Activated CD4-positive, alpha-beta T cell treated with anti-CD3 and anti-CD28 coated beads, Interleukin-2, amount 10 ng/mL, durations not matched to agents 24 days and 14 days (primary cell): ENCODE measurements around the gene PARPBP. TPM values are rescaled to one million over a fixed set of nuclear protein-coding genes. Genes with fewer than 3 reads are reported as not detected.
"Not testable (repeated sequence)": the region's sequence is repeated elsewhere in the genome, so short reads cannot be mapped to it uniquely, and the experiment has no call there.

Experiments
- DNase-seq: peaks from one replicate; pipeline ENCODE4 v3.0.0; 2022
- H3K27ac Mint-ChIP-seq: one replicate; pipeline ENCODE4 v1.8.0; 2022; ENCODE audit warnings: mild to moderate bottlenecking, mixed read lengths
- H3K27me3 Mint-ChIP-seq: one replicate; pipeline ENCODE4 v1.8.0; 2022; ENCODE audit warnings: mixed read lengths
- H3K36me3 Mint-ChIP-seq: one replicate; pipeline ENCODE4 v1.8.0; 2022; ENCODE audit warnings: low read depth, mild to moderate bottlenecking, mixed read lengths
- H3K4me1 Mint-ChIP-seq: one replicate; pipeline ENCODE4 v1.8.0; 2021; ENCODE audit warnings: mixed read lengths
- H3K4me3 Mint-ChIP-seq: one replicate; pipeline ENCODE4 v1.8.0; 2022; ENCODE audit warnings: mild to moderate bottlenecking, moderate library complexity, mixed read lengths
- H3K9me3 Mint-ChIP-seq: one replicate; pipeline ENCODE4 v1.8.0; 2021; ENCODE audit warnings: mixed read lengths
- intact Hi-C: fragments of 100-400 bp; cut with micrococcal nuclease; formaldehyde crosslinking; loops from one replicate; pipeline ENCODE4 v1.15.1; 2023
- total RNA-seq: library from RNA; stranded (reverse); gene quantifications from 2 replicates; pipeline ENCODE4 v1.2.3, GENCODE V29; 2022

Gene PARPBP
- total RNA-seq, 1 donor from 2014 or later: 22.9 TPM

- Mint-ChIP-seq H3K4me3 (peak overlapping the region; percentile 96), H3K36me3 (peaks cover 33% of the 10 kb centered on the region), H3K27me3 (no peaks in the 10 kb centered on the region), H3K27ac (peak overlapping the region; percentile 94), H3K9me3 (no peaks in the 10 kb centered on the region), H3K4me1 (peaks cover 36% of the 10 kb centered on the region)
- no peak for DNase-seq
- intact Hi-C loops: loop anchor here (1.0 to 5.0 kb wide), 4 partner anchors 47 to 364 kb away; partner anchors contain the start of gene PMCH
Observed at GRCh38 chr12:102120564-102120873, 536 bp downstream of the PARPBP start.

DNA sequence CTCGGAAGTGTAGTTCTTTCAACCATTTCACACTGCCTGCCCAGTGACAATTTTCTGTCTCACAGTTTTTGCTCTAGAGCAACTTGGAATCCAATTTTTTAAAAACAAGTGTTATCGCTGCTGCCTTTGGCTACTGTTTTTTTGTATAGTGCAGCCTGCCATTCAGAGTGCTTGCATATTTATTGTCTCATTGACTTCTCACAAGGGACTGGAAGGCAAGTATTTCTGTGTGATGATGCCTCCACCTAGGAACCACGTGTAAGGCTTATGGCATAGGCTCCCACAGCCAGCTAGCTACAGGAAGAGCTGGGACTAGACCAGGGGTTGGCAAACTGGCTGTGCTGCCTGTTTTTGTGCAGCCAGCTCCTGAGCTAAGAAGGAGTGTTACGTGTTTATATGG is 903 bp downstream of the PARPBP start:
- intact Hi-C loops: loop anchor here (1.0 to 5.0 kb wide), 4 partner anchors 46 to 363 kb away; partner anchors contain the start of gene PMCH
- H3K4me3 Mint-ChIP-seq: peak overlapping the region; percentile 96
- H3K4me1 Mint-ChIP-seq: peaks cover 40% of the 10 kb centered on the region
- H3K27me3 Mint-ChIP-seq: no peaks in the 10 kb centered on the region
- H3K36me3 Mint-ChIP-seq: peaks cover 35% of the 10 kb centered on the region
- H3K9me3 Mint-ChIP-seq: no peaks in the 10 kb centered on the region
- peak overlapping the region; percentile 94 for H3K27ac Mint-ChIP-seq
- peak; percentile 68 for DNase-seq

DNA sequence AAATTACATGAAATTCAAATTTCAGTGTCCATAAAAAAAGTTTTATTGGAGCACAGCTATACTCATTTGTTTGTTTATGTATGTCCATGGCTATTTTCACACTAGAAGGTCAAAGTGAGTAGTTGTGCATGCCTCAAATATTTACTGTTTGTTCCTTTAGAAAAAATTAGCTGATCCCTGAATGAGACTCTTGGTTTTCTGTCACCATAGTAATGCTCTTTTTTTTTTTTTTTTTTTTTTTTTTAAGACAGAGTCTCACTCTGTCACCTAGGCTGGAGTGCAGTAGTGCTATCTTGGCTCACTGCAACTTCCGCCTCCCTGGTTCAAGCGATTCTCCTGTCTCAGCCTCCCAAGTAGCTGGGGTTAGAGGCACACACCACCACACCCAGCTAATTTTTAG is 1.3 kb downstream of the PARPBP start:
- H3K27me3 Mint-ChIP-seq, DNase-seq, H3K9me3 Mint-ChIP-seq: not testable (repeated sequence)
- Mint-ChIP-seq H3K4me3 (peak overlapping the region; percentile 96), H3K36me3 (peaks cover 35% of the 10 kb centered on the region), H3K4me1 (peaks cover 45% of the 10 kb centered on the region), H3K27ac (peak overlapping the region; percentile 94)
- intact Hi-C loops: loop anchor here (2.0 to 5.0 kb wide), 2 partner anchors 46 to 75 kb away; partner anchors contain the start of gene PMCH

- H3K9me3 Mint-ChIP-seq: peaks cover 16% of the 10 kb centered on the region
- H3K4me1 Mint-ChIP-seq, intact Hi-C loops, H3K27me3 Mint-ChIP-seq, H3K27ac Mint-ChIP-seq, DNase-seq, H3K4me3 Mint-ChIP-seq: not testable (repeated sequence)
- H3K36me3 Mint-ChIP-seq: peaks cover 69% of the 10 kb centered on the region
Observed at GRCh38 chr12:102130720-102131119, 10.7 kb downstream of the PARPBP start.

GRCh38 chr12:102131442-102131841 is 11.5 kb downstream of the PARPBP start:
- not testable (repeated sequence) for H3K27ac Mint-ChIP-seq

DNA sequence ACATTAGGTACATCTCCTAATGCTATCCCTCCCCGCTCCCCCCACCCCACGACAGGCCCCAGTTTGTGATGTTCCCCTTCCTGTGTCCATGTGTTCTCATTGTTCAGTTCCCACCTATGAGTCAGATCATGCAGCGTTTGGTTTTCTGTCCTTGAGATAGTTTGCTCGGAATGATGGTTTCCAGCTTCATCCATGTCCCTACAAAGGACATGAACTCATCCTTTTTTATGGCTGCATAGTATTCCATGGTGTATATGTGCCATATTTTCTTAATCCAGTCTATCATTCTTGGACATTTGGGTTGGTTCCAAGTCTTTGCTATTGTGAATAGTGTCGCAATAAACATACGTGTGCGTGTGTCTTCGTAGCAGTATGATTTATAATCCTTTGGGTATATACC is 17.6 kb downstream of the PARPBP start:
- H3K4me3 Mint-ChIP-seq, intact Hi-C loops, DNase-seq, H3K27ac Mint-ChIP-seq, H3K27me3 Mint-ChIP-seq: not testable (repeated sequence)
- Mint-ChIP-seq H3K4me1 (peaks cover 16% of the 10 kb centered on the region), H3K9me3 (peaks cover 11% of the 10 kb centered on the region), H3K36me3 (peaks cover 69% of the 10 kb centered on the region)

More at GRCh38 chr12:102131442-102131841, 11.5 kb downstream of the PARPBP start:
- Mint-ChIP-seq H3K9me3 (peaks cover 16% of the 10 kb centered on the region), H3K36me3 (peaks cover 67% of the 10 kb centered on the region)
- H3K4me3 Mint-ChIP-seq, H3K4me1 Mint-ChIP-seq, intact Hi-C loops, H3K27me3 Mint-ChIP-seq, DNase-seq: not testable (repeated sequence)

GRCh38 chr12:102142866-102143373 is 22.9 kb downstream of the PARPBP start:
- H3K27me3 Mint-ChIP-seq, H3K27ac Mint-ChIP-seq, H3K4me3 Mint-ChIP-seq, intact Hi-C loops, H3K9me3 Mint-ChIP-seq: not testable (repeated sequence)
- H3K4me1 Mint-ChIP-seq: peaks cover 21% of the 10 kb centered on the region
- H3K36me3 Mint-ChIP-seq: peaks cover 58% of the 10 kb centered on the region
- DNase-seq: peak; percentile 72

- no peaks in the 10 kb centered on the region for H3K27me3 Mint-ChIP-seq
- peaks cover 47% of the 10 kb centered on the region for H3K36me3 Mint-ChIP-seq
Observed at GRCh38 chr12:102144221-102144620, 24.2 kb downstream of the PARPBP start.

DNA sequence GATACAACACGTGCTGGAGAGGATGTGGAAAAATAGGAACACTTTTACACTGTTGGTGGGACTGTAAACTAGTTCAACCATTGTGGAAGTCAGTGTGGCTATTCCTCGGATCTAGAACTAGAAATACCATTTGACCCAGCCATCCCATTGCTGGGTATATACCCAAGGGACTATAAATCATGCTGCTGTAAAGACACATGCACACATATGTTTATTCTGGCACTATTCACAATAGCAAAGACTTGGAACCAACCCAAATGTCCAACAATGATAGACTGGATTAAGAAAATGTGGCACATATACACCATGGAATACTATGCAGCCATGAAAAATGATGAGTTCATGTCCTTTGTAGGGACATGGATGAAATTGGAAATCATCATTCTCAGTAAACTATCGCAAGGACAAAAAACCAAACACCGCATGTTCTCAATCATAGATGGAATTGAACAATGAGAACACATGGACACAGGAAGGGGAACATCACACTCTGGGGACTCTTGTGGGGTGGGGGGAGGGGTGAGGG is 27.1 kb downstream of the PARPBP start:
- intact Hi-C loops, H3K27me3 Mint-ChIP-seq, H3K4me3 Mint-ChIP-seq, H3K27ac Mint-ChIP-seq, H3K9me3 Mint-ChIP-seq, DNase-seq: not testable (repeated sequence)
- H3K4me1 Mint-ChIP-seq: peaks cover 10% of the 10 kb centered on the region
- peaks cover 38% of the 10 kb centered on the region for H3K36me3 Mint-ChIP-seq

More at GRCh38 chr12:102144221-102144620, 24.2 kb downstream of the PARPBP start:
- DNase-seq: no peak
- Mint-ChIP-seq H3K9me3 (peaks cover 6% of the 10 kb centered on the region), H3K4me1 (peaks cover 21% of the 10 kb centered on the region), H3K27ac (no peak overlapping the region), H3K4me3 (no peak overlapping the region)
- intact Hi-C loops: no loop called here

GRCh38 chr12:102155206-102155605 is 35.2 kb downstream of the PARPBP start:
- peaks cover 33% of the 10 kb centered on the region for H3K36me3 Mint-ChIP-seq
- H3K27ac Mint-ChIP-seq, H3K4me3 Mint-ChIP-seq, H3K9me3 Mint-ChIP-seq, DNase-seq, H3K4me1 Mint-ChIP-seq, intact Hi-C loops, H3K27me3 Mint-ChIP-seq: not testable (repeated sequence)

DNA sequence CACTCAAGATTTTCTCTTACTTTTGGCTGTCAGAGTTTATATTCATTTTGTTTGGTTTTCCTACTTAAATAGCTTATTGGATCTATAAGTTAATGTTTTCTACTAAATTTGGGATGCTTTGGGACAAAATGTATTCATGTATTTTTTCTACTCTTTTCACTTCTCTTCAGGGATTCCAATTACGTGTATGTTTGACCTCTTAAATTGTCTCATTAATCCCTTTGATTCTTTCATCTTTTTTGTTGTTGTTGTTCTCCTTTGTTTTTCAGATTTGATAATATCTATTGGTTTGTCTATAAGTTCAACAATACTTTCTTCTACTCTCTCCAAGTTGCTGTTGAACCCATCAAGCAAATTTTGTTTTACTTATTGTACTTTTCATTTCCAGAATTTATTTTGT is 43.4 kb downstream of the PARPBP start:
- intact Hi-C loops: no loop called here
- H3K4me3 Mint-ChIP-seq: no peak overlapping the region
- no peak overlapping the region for H3K27ac Mint-ChIP-seq
- H3K4me1 Mint-ChIP-seq: peaks cover 11% of the 10 kb centered on the region
- no peaks in the 10 kb centered on the region for H3K9me3 Mint-ChIP-seq
- H3K27me3 Mint-ChIP-seq: no peaks in the 10 kb centered on the region
- no peak for DNase-seq
- peaks cover 17% of the 10 kb centered on the region for H3K36me3 Mint-ChIP-seq

DNA sequence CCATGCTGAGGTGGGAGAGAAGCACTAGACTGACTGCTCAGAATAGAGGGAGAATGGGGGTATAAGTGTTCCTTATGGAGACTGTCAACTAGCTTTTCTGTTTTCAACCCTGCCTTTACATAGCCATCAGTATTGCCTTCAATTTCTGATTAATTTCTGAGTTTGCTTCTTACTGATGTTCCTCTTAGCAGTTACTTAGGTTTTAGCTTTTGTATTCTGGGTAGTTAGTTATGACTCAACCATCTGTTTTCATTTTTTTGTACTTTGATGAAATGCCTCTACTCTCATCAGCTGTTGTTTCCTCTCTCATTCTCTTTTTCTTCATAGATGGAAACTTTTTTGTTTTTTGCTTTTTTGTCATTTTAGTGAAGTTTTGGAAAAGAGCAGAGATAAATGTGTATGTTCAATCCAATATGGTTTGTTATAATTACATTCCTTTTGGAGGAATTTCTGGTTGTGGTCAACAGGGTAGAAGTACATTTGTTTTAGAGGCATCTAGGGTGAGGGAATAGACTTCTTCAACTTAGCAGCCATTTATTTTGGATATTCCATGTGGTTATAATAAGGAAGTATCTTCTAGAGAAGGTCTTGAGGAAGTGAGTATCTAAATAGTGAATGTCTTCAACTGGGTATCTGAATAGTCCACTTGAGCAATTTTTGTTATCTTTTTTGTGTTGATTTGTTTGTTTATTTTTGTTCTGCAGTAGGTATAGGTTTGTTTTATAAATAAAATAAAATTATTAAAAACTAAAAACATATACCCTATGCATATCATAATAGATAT is 48.0 kb downstream of the PARPBP start:
- Mint-ChIP-seq H3K4me3 (peak overlapping the region; percentile 10), H3K4me1 (peaks cover 20% of the 10 kb centered on the region), H3K27me3 (no peaks in the 10 kb centered on the region), H3K27ac (peak overlapping the region; percentile 83), H3K9me3 (no peaks in the 10 kb centered on the region), H3K36me3 (peaks cover 24% of the 10 kb centered on the region)
- intact Hi-C loops: loop anchor here (1.0 to 5.0 kb wide), 3 partner anchors 29 to 134 kb away; partner anchors contain the start of genes NUP37, PARPBP and PMCH
- no peak for DNase-seq

DNA sequence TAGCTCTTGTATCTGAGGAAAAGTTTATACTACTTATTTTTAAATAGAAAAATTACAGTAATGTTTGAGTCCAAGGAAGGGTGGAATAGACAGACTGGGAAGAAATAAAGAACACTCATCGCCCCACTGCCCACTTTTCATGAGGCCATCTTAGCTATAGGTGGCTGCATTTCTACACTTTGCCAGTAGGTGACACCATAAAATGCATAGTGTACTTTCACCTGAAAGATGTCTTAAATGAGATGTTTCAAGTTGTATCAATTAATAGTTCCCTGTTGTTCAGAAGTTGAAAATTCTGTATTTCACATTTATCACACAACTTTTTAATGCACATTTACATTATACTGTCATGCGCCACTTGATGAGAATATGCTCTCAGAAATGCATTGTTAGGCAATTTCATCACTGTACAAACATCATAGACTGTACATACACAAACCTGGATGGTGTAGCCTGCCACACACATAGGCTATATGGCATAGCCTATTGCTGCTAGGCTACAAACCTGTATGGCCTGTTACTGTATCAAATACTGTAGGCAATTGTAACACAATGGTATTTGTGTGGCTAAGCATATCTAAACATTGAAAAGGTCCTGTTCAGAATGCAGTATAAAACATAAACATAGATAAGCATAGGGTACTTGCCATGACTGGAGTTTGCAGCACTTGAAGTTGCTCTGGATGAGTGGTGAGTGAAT is 50.1 kb downstream of the PARPBP start:
- Mint-ChIP-seq H3K9me3 (no peaks in the 10 kb centered on the region), H3K27ac (no peak overlapping the region), H3K36me3 (peaks cover 22% of the 10 kb centered on the region), H3K4me1 (peaks cover 20% of the 10 kb centered on the region), H3K27me3 (no peaks in the 10 kb centered on the region), H3K4me3 (no peak overlapping the region)
- peak; percentile 74 for DNase-seq
- intact Hi-C loops: loop anchor here (2.0 to 5.0 kb wide), 4 partner anchors 48 to 532 kb away; partner anchors contain the start of genes NUP37 and PARPBP
